NCI-H1930 (cell line): Measurements from ENCODE around the gene INPP4B.

Experiments
- DNase-seq, 2 experiments: peaks; one replicate each; lab custom pipeline; 2025; lab: John Stamatoyannopoulos, UW

Gene INPP4B

DNA sequence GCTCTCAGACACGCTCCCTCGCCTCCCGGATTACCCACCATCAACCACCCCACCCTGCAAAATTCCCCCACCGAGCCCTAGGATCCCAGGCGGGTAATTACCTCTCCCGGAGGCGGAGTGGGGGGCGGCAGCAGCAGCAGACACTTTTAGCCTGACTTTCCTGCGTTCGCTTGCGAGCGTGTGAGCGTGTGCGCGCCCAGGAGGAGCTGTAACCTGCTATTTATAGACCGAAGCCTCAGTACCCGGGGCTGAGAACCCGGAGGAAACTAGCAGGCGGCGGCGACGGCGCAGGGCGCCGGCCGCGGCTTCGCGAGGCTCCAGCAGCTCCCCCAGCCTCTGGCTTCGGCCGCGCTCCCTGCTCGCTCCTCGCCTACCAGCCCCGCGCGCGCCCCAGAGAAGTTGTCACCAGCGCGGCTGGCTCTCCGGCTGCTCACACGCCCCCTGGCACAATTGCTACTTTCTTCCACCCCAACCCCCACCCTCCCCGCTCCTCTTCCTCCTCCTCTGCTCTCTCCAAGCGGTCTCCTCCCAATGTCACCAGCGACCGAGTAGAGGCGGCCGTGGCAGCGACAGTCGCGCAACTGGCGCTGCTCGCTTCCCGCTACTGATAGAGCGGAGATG is at the start of gene INPP4B:
INPP4B (minus strand) TSS at position 194 of the 621 bp plus-strand sequence.
- DNase-seq = no peak

- no peak for DNase-seq
Measured at GRCh38 chr4:142893012-142893411, 46.9 kb upstream of the INPP4B start.

DNA sequence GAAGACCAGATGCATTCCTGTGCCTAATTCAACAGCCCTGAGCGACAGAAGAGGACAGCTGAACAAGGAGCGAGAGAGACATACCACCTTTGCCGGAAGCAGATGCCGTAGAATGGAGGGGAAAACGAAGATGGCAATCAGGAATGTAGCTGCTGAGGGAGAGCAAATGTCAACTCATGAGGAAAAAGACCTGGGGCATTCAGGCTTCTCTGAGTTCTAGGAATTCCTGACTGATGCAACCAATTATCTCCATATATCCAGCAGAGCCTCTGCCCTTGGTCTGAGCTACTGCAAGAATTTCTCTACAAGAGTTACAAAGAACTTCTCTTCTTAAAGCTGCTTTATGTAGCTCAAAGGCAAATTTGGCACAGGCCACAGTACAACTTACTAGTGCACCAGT is 40.5 kb upstream of the INPP4B start:
- DNase-seq = no peak

DNA sequence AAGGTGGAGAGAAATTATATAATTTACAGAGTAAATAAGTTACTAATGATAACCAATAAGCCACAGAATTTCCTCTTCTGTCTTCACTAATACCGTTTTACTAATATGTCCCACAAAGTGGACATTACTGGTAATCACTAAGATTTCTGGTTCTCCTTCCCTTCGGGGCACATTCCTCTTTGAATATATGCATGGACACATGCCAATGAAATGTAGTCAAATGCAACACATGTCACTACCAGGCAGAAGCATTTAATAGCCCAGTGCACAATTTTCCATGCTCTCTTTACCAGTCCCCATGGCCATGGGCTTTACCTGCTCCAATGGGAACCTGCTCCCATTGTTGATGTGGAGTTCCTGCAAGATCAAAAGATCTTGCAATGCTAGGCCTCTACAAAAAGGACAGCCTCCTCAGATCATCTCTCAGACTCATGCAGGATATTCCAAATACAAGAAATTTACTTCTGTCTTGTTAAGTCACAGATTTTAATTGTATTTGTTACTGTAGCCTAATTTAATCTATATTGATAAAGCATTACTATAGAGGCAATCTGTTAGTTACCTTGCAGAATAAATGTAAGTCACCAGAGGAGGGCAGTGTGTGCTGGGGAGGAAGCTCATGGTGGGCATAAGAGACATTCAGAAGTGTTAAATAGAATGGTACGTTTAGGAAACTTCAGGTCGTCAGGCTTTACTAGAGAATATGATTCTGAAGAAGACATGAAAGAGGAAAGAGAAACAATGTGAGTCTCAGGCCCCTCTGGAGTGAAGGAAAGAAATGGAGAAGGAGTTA is 37.1 kb upstream of the INPP4B start:
- DNase-seq = no peak

- no peak for DNase-seq
Measured at GRCh38 chr4:142882159-142882558, 36.1 kb upstream of the INPP4B start.

DNA sequence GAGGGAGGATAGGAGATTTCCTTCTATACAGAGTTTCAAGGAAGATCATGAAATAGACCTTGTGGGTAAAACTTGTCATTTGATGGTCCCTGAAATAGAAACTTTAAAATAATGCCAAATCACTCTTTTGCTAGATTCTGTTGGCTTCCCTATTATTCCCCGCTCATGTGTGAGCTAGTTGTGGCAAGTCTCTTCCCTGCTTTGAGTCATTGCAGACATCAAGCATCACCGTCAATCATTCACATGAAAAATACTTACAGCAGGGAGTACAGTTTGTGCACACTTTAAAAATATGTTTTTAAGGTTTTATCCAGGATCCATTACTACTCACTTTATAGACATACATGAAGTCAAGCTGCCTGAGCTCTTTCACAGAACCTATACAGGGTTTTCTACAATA is 35.2 kb upstream of the INPP4B start:
- no peak for DNase-seq

GRCh38 chr4:142875117-142875516 is 29.0 kb upstream of the INPP4B start:
- no peak for DNase-seq

DNA sequence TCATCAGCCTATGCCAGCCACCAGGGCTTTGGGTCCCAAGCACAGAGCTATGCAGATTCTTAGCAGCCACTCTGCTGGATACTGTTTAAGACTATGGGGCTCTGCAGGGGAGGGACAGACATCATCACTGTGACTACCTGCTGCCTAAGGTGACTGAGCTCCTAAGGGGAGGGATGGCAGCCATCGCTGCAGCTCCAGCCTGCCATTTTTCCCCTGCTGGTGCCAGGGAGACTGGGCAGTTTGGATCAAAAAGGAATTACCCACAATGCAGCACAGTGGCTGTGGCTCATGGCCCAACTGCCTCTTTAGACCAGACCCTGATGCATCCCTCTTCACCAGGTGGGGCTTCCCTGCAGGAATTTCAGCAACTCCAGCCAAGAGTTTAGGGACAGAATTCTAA is 28.6 kb upstream of the INPP4B start:
- no peak for DNase-seq

DNA sequence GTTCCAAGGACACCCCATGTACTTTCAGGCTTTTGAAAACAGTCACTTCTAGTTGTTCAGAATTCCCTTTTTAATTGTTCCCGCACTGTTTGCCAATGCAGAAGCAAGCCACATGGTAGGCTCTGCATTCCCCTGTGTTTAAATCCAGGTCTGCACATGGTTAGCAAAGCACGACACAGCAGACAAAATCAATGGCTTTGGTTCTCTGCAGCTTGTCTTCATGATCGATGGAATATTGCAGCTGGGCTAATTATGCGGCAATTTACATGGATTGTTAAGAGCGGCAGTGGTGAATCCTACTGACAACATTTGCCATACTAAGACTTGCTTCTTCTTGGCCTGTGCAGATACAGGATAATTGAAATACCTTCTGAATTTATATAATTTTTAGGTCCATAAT is 20.6 kb upstream of the INPP4B start:
- DNase-seq = no peak

GRCh38 chr4:142861351-142861750 is 15.2 kb upstream of the INPP4B start:
- DNase-seq = no peak

DNA sequence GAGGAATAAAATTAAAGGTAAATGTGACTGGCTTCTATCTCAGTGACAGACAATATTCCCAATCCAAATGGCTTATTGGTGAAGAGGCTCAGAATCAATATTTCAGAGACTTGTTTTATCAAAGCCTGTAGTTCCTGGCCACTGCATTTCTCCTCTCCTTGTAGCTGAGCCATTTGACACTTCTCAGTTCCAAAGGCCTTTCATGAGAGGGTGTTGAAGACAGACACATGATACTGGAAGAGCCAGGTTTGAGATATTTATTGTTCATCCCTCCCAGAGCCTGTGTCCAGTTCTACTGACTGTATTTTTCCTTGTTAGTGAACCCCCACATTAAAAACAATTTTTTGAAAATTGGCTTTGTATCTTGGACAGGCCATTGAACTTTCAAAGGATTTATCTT is 12.9 kb upstream of the INPP4B start:
- no peak for DNase-seq

- no peak for DNase-seq
Measured at GRCh38 chr4:142858446-142858845, 12.3 kb upstream of the INPP4B start.

DNA sequence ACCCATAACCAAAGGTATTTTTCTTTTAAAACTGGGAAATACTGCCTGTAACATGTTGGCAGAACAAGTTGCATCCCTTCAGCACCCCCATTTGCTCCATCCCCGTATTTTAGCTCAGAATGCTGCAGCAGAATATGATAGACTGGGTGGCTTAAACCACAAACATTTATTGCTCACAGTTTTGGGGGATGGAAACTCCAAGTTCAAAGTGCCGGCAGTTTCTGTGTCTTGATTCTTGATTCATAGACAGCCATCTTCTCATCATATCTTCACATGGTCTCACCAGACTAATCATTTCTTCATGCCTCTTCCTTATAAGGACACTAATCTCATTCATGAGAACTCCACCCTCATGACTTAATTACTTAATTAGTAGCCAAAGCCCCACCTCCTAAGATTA is 10.5 kb upstream of the INPP4B start:
- no peak for DNase-seq

- no peak for DNase-seq
Measured at GRCh38 chr4:142850478-142850877, 4.4 kb upstream of the INPP4B start.

GRCh38 chr4:142846729-142847596 is 862 bp upstream of the INPP4B start:
- peak; percentile 32 to 47 for DNase-seq

DNA sequence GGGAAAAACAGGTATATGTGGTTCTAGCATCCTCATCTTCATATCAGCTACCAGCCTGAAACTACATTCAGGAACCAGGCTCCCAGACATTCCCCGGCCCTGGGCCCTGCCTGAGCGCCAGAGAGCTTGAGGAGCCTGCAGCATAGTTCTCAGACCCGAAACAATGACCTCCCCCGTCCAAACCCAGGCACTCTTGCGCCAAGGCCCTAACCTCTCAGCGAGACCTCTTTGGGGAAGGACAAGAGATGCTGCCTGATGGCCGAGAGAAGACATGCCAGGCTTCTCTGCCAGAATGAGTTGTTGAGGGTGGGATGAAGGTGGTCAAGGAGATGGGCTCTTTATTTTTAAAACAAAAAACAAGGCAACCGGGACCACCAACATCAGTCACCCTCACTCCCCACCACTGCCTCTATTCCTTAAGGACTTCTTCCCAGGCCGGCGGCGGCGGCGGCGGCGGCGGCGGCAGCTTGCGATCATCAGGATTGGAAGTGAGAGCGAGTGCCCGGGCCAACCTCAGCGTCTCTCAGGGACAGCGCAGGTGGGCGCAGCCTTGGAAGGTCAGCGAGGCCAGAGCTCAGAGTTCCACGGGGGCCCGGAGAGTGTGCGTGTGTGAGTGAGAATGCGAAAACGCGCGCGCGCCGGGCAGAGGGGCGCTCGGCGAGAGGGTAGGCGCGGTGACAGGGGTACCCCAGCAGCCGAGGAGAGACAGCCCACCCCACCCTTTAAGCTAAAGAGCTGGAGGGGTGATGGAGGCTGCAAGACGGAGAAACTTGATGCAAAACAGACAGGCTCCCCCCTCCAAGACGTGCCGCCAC is 601 bp downstream of the INPP4B start:
- no peak for DNase-seq

- DNase-seq = no peak
Measured at GRCh38 chr4:142844782-142845181, 1.3 kb downstream of the INPP4B start.

DNA sequence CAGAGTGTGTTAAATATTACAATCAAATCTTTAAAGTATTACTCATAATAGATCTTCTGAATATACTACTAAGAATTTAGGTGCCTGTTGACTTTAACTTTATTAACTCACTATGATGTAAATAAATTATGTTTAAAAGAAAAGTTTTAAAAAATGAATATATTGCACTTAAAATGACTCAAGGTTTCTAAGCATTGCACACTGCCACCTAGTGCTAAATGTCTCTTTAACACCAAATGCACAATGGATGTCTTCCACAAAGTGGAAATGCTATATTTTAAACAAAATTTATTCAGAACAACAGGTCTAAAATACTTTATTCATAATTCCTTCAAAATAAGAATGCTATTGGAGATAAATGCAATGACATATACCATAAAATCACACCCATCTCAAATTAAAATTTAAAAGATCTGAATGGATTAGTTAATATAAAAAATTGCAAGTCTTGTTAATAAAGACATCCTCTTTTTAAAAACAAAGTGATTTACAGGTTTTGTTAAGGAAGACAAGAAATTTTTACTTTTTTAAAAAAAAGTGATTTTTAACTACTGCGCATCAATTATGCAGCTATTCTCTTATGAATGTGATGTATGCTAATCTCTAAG is 5.5 kb downstream of the INPP4B start:
- DNase-seq = peak in 1 of 2 experiments; percentile 13

- no peak for DNase-seq
Measured at GRCh38 chr4:142838778-142839177, 7.3 kb downstream of the INPP4B start.

DNA sequence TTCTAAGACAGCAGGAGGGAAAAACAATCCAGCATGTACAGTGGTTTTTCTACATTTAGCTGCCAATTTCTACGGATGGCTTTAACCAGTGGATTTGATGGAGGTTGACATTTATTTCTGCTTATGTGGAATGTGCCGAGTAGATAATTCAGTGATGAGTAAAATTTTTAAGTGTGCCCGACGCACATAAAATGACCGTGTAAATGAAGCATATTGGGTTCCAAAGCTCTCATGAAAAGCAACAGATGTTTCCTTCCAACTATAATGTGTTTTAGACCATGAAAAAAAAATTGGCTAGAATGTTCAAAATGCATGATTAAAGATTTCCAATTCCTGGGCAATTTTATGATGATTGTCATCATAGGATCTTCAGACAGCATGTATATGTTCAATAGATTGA is 14.1 kb downstream of the INPP4B start:
- no peak for DNase-seq

- DNase-seq = no peak
Measured at GRCh38 chr4:142826503-142827241, 19.4 kb downstream of the INPP4B start.
